C4-2B (cell line): ENCODE data around the gene PRKG1.

Source experiments
- CTCF ChIP-seq: fragments of 450-650 bp; conservative IDR thresholded peaks from 2 replicates; pipeline ENCODE4 v1.5.1; 2017; ENCODE audit warnings: mild to moderate bottlenecking
- ZFX ChIP-seq: fragments of 450-650 bp; IDR thresholded peaks from 2 replicates; pipeline ENCODE4 v1.6.1; 2017

- TF ChIP-seq CTCF, result no peak
- no peak for TF ChIP-seq ZFX
Observed at GRCh38 chr10:52028523-52028858, 954.2 kb downstream of the PRKG1 start.
